Fibroblast of lung (primary cell): ENCODE measurements around the gene FANCD2OS. TPM values are rescaled to one million over a fixed set of nuclear protein-coding genes. Genes with fewer than 3 reads are reported as not detected.
A peak's percentile ranks its signal among the peaks of the same experiment; 100 is the strongest.

Experiments
- DNase-seq, 2 donors: peaks; one replicate each; pipeline versions ENCODE4 v3.0.0 to v3.0.0-alpha.2; 2010; ENCODE audit warnings: low read depth in 2 of 2
- H2AFZ ChIP-seq: 2 replicates; pipeline ENCODE4 v1.5.1; 2012; ENCODE audit warnings: low read length, control low read depth, inconsistent platforms
- H3K27ac ChIP-seq: 2 replicates; pipeline ENCODE4 v1.5.1; 2011; ENCODE audit warnings: low read length, control low read depth; ENCODE audit not compliant: insufficient read depth
- H3K27me3 ChIP-seq: 2 replicates; pipeline ENCODE4 v1.5.1; 2011; ENCODE audit warnings: mild to moderate bottlenecking, low read length; ENCODE audit not compliant: control insufficient read depth, insufficient read depth
- H3K36me3 ChIP-seq: 2 replicates; pipeline ENCODE4 v1.5.1; 2011; ENCODE audit warnings: low read length; ENCODE audit not compliant: control insufficient read depth, insufficient read depth
- H3K4me1 ChIP-seq: 2 replicates; pipeline ENCODE4 v1.5.1; 2011; ENCODE audit warnings: low read length; ENCODE audit not compliant: control insufficient read depth, insufficient read depth; ENCODE audit errors: extremely low read depth
- H3K4me2 ChIP-seq: 2 replicates; pipeline ENCODE4 v1.5.1; 2011; ENCODE audit warnings: low read length, control low read depth; ENCODE audit not compliant: insufficient read depth; ENCODE audit errors: extremely low read depth
- H3K4me3 ChIP-seq, 4 experiments: fragments of 200-600 bp in 1 of 4; sonication (generic) in 1 of 4; replicated peaks in 1 of 4; 2 replicates each; pipeline ENCODE4 v1.5.1; 2011 to 2016; ENCODE audit warnings: low read length in 4 of 4, low read depth in 3 of 4, mild to moderate bottlenecking in 3 of 4, control low read depth in 2 of 4, inconsistent platforms in 1 of 4, mixed read lengths in 1 of 4; ENCODE audit not compliant: insufficient read depth in 1 of 4; ENCODE audit errors: control extremely low read depth in 1 of 4
- H3K79me2 ChIP-seq: 2 replicates; pipeline ENCODE4 v1.5.1; 2012; ENCODE audit warnings: mild to moderate bottlenecking, low read length, inconsistent platforms; ENCODE audit not compliant: control insufficient read depth, insufficient read depth
- H3K9ac ChIP-seq: 2 replicates; pipeline ENCODE4 v1.5.1; 2011; ENCODE audit warnings: mild to moderate bottlenecking, low read length, control low read depth; ENCODE audit not compliant: insufficient read depth
- H3K9me3 ChIP-seq: 2 replicates; pipeline ENCODE4 v1.5.1; 2012; ENCODE audit warnings: low read depth, low read length; ENCODE audit not compliant: control insufficient read depth, insufficient read depth
- H4K20me1 ChIP-seq: 2 replicates; pipeline ENCODE4 v1.5.1; 2011; ENCODE audit warnings: low read length; ENCODE audit not compliant: control insufficient read depth, insufficient read depth; ENCODE audit errors: extremely low read depth
- CTCF ChIP-seq, 2 donors: IDR thresholded peaks in 1 of 2; conservative IDR thresholded peaks in 1 of 2; 1 replicate in 1 of 2; 2 replicates in 1 of 2; pipeline ENCODE4 v1.5.1; 2011 to 2012; ENCODE audit warnings: low read length in 2 of 2, control low read depth in 1 of 2, inconsistent platforms in 1 of 2, low read depth in 1 of 2, mild to moderate bottlenecking in 1 of 2
- EZH2 ChIP-seq: IDR thresholded peaks from 2 replicates; pipeline ENCODE4 v1.5.1; 2012; ENCODE audit warnings: low read length, control low read depth, mild to moderate bottlenecking; ENCODE audit errors: missing control alignments
- polyA plus RNA-seq, 2 donors: library from polyadenylated mRNA; depleted of rRNA in 1 of 2; stranded (reverse) in 1 of 2; unstranded in 1 of 2; fragments of >200 nt; gene quantifications; 2 replicates each; pipeline ENCODE4 v1.2.1, GENCODE V29; 2011 to 2012; ENCODE audit warnings: missing spikeins in 1 of 2
- total RNA-seq: library from RNA; depleted of rRNA; stranded (reverse); fragments of >200 nt; gene quantifications from 2 replicates; pipeline ENCODE4 v1.2.1, GENCODE V29; 2014

Gene FANCD2OS
- total and polyA plus RNA-seq, 2 donors (not counting 1 experiment from before 2014, with no cell fraction given): not detected

GRCh38 chr3:10116928-10117327 lies 8.9 kb upstream of the FANCD2OS start:
- H3K9ac ChIP-seq: no peak overlapping the region
- peaks cover 7% of the 10 kb centered on the region for H3K4me1 ChIP-seq
- no peaks in the 10 kb centered on the region for H3K9me3 ChIP-seq
- peaks cover 52% of the 10 kb centered on the region for H3K79me2 ChIP-seq
- H3K4me2 ChIP-seq: peak overlapping the region; percentile 82
- H3K27me3 ChIP-seq: no peaks in the 10 kb centered on the region
- H3K36me3 ChIP-seq: no peaks in the 10 kb centered on the region
- H4K20me1 ChIP-seq: no peaks in the 10 kb centered on the region
- TF ChIP-seq EZH2: no peak
- TF ChIP-seq CTCF (conservative IDR thresholded peaks at IDR 0.05 in 1 of 2, IDR thresholded peaks at IDR 0.05 in 1 of 2; ENCODE audit: low read depth in 1 of 2, low read length in 2 of 2): no peak
- no peak for DNase-seq
- no peak overlapping the region for H2AFZ ChIP-seq
- H3K27ac ChIP-seq: no peak overlapping the region
- H3K4me3 ChIP-seq: peak overlapping the region; percentile 72 to 99 (median 86)

GRCh38 chr3:10116138-10116460 lies 8.0 kb upstream of the FANCD2OS start:
- Histone ChIP-seq H3K4me1 (peaks cover 7% of the 10 kb centered on the region), H3K9me3 (no peaks in the 10 kb centered on the region), H3K4me3 (peak overlapping the region; percentile 72 to 99 (median 86)), H3K27me3 (no peaks in the 10 kb centered on the region), H4K20me1 (no peaks in the 10 kb centered on the region), H2AFZ (peak overlapping the region; percentile 86), H3K9ac (peak overlapping the region; percentile 79), H3K79me2 (peaks cover 49% of the 10 kb centered on the region), H3K36me3 (no peaks in the 10 kb centered on the region), H3K4me2 (peak overlapping the region; percentile 82), H3K27ac (peak overlapping the region; percentile 82)
- TF ChIP-seq EZH2 (no peak), CTCF (conservative IDR thresholded peaks at IDR 0.05 in 1 of 2, IDR thresholded peaks at IDR 0.05 in 1 of 2; ENCODE audit: low read depth in 1 of 2, low read length in 2 of 2) (no peak)
- DNase-seq: peak in 1 of 2 donors; percentile 68

- Histone ChIP-seq H3K4me2 (peak within 1 kb of the TSS; percentile 82), H3K27me3 (no peaks in the 10 kb centered on the region), H4K20me1 (no peaks in the 10 kb centered on the region), H3K79me2 (peaks cover 44% of the 10 kb centered on the region), H3K4me1 (peaks cover 7% of the 10 kb centered on the region), H3K36me3 (no peaks in the 10 kb centered on the region), H3K9me3 (no peaks in the 10 kb centered on the region), H3K27ac (peak within 1 kb of the TSS; percentile 82), H3K4me3 (peak within 1 kb of the TSS; percentile 72 to 99 (median 86)), H2AFZ (peak within 1 kb of the TSS; percentile 91), H3K9ac (peak within 1 kb of the TSS; percentile 79)
- peak; percentile 93 to 96 for DNase-seq
- TF ChIP-seq EZH2: no peak
- TF ChIP-seq CTCF (conservative IDR thresholded peaks at IDR 0.05 in 1 of 2, IDR thresholded peaks at IDR 0.05 in 1 of 2; ENCODE audit: low read depth in 1 of 2, low read length in 2 of 2): no peak
Observed at GRCh38 chr3:10115326-10116137, 7.5 kb upstream of the FANCD2OS start, which contains the start of gene BRK1. Gene BRK1 (plus strand): TSS chr3:10115675. CDS start chr3:10115702, 27 bp downstream.
